Left colon (tissue), 2 donors: ENCODE data around the gene EXOSC3. TPM values are rescaled to one million over a fixed set of nuclear protein-coding genes. Genes with fewer than 3 reads are reported as not detected.
"Not testable (repeated sequence)": the region's sequence is repeated elsewhere in the genome, so short reads cannot be mapped to it uniquely, and the experiment has no call there.

Experiments used
- ATAC-seq: fragments of 200-7000 bp; cut with Tn5 transposase; one replicate; pipeline ENCODE4 v1.9.1; 2020; ENCODE audit warnings: mild to moderate bottlenecking, moderate library complexity
- DNase-seq, 2 donors: peaks; one replicate each; pipeline ENCODE4 v3.0.0-alpha.2; 2020
- intact Hi-C, 2 donors: fragments of 100-400 bp; cut with DNase I in 1 of 2; cut with micrococcal nuclease in 1 of 2; formaldehyde crosslinking; loops; one replicate each; pipeline versions ENCODE4 v1.11.2 to v1.14.0; 2022; cut with DNase I, micrococcal nuclease
- total RNA-seq, 2 donors: library from RNA; stranded (reverse); fragmentation: NEBNext Ultra II Directional; extraction: Animal tissue kit (Norgen Biotek cat#: 25700); gene quantifications; one replicate each; pipeline ENCODE4 v1.2.1, GENCODE V29; 2021
- donor health status: DM: no; HTN: no; CAD: no.
- donor health status: DM: yes; HTN: yes; CAD: no.

Gene EXOSC3
- total RNA-seq, 2 donors from 2014 or later: 30.5 to 31.4 TPM

DNA sequence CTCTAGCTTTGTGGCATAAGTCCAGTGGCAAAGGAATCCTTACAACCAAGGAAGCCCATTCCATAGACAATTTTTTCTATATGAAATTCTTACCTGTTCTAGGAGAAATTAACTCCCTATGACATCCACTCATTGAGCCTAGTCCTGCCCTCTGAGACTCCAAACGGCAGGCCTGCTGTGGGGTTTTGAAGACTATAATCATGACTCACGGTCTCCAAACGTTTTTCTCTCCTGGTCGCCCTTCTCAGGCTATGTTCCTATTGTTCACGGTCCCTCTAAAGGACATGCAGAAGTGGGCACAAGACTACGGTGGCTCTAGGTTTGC is 611 bp downstream of the EXOSC3 start:
- DNase-seq (no peak), ATAC-seq (peak; percentile 8)
- intact Hi-C loops: no loop called here

DNA sequence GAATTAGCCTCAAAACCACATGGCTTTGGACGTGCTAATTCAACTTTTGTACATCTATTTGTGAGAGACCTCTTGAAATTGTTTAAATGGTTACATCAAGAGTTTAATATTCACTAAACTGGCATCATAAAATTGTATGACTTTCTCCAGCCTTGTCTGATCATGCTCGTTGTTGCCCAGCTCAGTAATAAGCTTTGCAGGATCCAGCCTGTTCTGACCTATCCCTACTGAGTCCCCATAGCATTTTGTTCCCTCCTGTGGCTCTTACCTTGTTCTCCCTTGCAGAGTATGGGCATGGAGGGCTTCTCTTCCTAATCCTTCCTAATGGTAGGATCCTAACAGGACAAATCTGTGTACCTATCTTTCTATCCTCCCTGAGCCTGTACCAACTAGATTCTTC is 6.3 kb downstream of the EXOSC3 start:
- ATAC-seq: no peak
- DNase-seq: no peak
- intact Hi-C loops: no loop called here

DNA sequence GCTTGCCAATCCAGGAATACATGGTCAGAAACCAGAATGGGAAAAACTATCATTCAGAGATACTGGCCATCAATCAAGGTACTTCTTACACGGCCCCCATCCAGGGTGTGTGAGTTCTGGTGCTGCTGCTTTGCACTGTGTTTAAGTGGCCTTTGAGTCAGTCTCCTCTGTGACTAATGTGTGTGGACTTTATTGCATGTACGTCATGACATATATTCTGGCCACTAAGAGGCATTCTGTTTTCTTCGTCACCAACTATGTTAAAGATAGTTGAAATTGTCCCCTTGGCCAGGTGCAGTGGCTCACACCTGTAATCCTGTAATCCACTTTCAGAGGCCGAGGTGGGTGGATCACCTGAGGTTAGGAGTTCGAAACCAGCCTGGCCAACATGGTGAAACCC is 8.5 kb downstream of the EXOSC3 start:
- intact Hi-C loops: no loop called here
- no peak for ATAC-seq
- DNase-seq: no peak

DNA sequence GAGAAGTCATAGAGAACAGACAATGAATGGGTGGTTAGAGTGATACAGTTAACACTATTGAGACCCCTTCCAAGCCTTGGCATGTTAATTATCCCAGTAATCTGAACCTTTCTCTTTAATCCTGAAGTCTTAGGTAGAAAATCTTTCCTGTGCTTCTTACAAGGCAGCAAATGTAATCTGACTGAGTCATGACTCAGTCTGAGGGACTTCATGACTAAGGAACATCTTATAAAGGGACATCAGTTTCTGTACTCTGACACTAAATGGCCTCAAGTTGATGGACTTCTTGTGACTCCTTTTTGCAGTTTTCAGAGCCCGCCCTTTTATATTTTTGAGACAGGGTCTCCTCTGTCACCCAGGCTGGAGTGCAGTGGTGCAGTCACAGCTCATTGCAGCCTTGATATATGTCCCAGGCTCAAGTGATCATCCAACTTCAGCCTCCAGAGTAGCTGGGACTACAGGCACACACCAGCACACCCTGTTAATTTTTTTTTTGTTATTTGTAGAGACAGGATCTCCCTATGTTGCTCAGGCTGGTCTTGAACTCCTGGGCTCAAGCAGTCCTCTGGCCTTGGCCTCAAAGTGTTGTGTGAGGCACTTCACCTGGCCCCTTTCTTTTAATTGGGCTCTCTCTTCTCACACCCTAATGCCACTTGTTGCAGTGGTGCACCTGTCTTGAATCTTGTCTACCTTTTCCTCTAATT is 9.5 kb downstream of the EXOSC3 start:
- DNase-seq: no peak
- intact Hi-C loops: no loop called here
- no peak for ATAC-seq

DNA sequence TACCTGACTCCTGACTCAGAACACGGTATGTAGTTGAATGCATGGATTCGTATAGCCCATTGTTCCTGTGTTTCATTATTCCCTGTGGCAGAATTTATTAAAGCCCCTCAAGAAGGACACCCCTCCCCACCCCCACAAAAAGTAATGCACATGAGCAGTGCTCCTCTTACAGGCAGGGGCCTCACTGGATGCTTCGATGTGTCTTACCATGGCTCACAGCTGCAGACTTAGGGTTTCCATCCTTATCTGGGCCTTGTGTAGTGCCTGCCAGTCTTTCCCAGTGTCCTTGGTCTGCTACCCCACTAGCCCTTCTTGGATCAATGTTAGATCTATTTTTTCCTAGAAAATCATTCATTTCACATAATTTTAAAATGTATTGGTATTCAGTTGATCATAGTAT is 14.9 kb downstream of the EXOSC3 start:
- intact Hi-C loops: no loop called here
- DNase-seq: no peak
- ATAC-seq: no peak

DNA sequence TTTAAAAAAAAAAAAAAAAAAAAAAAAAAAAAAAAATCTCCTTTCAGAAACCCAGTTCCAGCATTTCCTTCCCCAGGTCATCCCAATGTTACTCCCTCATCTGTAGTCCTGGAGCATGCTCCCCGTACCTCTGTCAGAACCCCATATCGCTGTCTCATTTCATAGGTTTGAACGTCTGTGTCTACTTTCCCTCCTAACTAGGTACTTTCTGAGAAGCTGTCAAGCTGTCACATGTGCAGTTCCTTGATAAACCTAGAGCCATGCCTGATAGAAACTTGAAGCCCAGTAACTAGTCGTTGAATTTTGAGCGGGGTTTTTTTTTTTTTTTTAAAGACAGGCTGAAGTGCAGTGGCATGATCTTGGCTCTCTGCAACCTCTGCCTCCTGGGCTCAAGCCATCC is 15.6 kb downstream of the EXOSC3 start:
- intact Hi-C loops: no loop called here
- no peak for DNase-seq
- ATAC-seq: no peak

DNA sequence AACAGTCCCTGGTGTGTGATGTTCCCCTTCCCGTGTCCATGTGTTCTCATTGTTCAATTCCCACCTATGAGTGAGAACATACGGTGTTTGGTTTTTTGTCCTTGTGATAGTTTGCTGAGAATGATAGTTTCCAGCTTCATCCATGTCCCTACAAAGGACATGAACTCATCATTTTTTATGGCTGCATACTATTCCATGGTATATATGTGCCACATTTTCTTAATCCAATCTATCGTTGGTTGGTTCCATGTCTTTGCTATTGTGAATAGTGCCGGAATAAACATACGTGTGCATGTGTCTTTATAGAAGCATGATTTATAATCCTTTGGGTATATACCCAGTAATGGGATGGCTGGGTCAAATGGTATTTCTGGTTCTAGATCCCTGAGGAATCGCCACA is 19.6 kb downstream of the EXOSC3 start:
- intact Hi-C loops, ATAC-seq, DNase-seq: not testable (repeated sequence)

DNA sequence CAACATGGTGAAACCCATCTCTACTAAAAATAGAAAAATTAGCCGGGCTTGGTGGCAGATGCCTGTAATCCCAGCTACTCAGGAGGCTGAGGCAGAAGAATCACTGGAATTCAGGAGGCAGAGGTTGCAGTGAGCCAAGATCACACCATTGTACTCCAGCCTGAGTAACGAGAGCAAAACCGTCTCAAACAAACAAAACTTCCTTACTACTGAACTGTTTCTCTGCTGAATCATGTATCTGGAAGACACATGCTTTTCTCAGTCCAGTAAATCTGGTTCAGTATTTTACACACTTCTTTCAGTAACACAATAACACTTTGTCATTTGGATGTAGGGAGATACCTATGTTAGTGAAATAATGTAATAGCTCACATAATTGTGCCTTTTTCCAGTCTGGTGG is 23.4 kb downstream of the EXOSC3 start:
- DNase-seq (no peak), ATAC-seq (no peak)
- intact Hi-C loops: no loop called here

DNA sequence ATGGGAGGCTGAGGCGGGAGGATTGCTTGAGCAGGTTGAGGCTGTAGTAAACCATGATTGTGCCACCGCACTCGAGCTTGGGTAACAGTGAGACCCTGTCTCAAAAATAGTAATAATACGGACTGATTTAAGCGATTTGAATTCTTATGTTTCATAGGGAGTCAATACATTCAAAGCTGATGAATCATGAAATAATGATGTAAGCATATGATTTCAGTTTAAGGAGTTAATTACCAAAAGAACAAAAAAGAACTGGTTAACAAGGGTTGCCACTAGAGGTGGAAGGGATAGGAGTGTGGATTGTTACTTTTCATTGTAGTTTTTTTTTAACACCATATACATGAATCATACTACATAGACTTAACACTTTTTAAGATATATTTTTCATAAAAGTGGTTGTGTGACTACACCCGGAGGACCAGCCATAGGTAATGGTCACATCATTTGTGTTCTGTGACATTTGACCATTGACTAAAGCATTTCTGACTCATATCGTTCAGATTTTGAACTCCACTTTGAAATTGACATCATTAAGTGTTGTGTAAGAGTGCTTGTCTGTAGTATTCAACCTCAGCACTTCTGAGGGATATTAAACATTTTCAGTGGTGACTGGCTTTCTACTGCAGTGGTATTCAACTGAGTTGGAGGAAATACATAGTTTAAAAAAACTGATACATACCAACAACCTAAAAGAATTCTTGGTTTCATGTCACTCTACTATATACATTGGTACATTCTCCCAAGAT is 24.3 kb downstream of the EXOSC3 start:
- ATAC-seq (no peak), DNase-seq (no peak)
- intact Hi-C loops: no loop called here

DNA sequence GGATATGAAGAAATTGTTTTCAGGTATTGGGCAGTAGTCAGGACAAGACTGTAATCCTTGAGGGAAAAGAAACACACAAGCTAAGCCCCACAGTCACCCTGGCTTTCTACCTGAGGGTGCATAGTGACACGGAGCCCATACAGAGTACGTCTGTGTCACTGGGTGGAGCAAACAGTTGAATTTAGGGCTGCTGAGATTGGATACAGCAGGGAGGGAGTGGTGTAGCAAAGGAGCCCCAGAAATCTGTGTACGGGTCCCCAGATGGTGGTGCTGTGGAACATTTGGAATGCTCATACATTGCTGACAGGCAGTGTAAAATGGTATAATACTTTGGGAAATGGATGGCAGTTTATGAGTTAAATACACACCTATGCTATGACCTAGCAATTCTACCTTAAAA is 26.1 kb downstream of the EXOSC3 start:
- intact Hi-C loops: loop anchor here in 1 of 2 donors (10.0 kb wide), 1 partner anchor 204 kb away; no protein-coding TSS in a partner anchor
- DNase-seq: no peak
- no peak for ATAC-seq

DNA sequence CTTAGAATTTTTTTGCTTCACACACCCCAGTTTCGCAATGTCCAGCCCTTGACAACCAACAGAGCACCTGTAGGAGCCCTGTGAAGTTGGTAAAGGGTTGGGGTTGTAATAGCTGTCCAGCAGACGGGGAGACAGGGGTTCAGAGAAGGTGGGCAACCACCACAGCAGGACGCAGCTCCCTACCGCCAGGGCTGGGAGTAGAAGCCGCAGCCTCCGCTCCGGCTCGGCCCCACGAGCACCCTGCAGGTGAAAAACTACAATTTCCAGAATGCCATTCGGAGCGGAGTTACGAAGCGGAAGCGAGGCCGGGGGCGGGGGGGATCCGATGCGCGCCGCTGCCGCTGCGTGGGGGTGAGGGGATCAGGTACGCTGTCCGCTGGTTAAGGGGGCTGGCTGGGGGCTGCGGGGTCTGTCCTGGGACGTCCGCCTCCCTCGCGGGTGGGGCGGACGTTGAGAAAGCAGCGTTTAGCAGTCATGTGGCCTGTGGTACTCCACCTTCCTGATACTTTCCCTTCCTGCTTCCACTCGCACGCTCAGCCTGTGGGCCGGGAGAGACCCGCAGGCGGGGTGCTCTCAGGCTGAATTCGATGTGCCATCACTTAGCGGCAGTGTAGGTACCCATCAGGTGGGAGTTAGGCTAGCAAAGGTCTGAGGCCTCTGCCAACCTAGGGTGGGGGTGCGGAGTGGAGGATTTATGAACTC is 31.2 kb downstream of the EXOSC3 start, which contains the start of gene TRMT10B:
Gene TRMT10B, plus strand, starts transcription at position 317 of the 702 bp plus-strand sequence. CDS start 8,127 bp downstream, outside the sequence.
- intact Hi-C loops: loop anchor here in 1 of 2 donors (10.0 kb wide), 1 partner anchor 199 kb away; no protein-coding TSS in a partner anchor
- DNase-seq: peak; percentile 54 to 73
- peak; percentile 95 for ATAC-seq

DNA sequence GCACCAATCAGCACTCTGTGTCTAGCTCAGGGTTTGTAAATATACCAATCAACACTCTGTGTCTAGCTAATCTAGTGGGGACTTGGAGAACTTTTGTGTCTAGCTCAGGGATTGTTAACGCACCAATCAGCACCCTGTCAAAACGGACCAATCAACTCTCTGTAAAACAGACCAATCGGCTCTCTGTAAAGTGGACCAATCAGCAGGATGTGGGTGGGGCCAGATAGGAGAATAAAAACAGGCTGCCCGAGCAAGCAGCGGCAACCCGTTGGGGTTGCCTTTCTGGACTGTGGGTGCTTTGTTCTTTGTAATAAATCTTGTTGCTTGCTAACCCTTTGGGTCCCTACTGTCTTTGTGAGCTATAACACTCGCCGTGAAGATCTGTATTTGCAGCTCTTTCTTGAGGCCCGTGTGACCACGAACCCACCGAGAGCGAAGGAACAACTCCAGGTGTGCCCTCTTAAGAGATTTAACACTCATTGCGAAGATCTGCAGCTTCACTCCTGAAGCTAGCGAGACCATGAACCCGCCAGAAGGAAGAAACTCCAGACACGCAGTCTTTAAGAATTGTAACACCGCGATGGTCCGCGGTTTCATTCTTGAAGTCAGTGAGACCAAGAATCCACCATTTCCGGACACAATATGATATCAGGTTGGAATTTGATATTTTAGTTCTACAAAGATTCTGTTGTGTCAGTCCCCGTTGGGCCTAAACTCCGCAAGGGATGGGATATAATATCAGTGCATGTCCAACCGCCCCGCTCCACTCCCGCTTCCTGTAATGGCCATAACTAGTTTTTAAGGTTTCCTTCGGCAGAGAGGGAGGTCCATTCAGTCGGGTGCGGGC is 32.0 kb downstream of the EXOSC3 start:
- DNase-seq (peak in 1 of 2 donors; percentile 24), ATAC-seq (no peak)
- intact Hi-C loops: loop anchor here in 1 of 2 donors (10.0 kb wide), 1 partner anchor 198 kb away; no protein-coding TSS in a partner anchor

DNA sequence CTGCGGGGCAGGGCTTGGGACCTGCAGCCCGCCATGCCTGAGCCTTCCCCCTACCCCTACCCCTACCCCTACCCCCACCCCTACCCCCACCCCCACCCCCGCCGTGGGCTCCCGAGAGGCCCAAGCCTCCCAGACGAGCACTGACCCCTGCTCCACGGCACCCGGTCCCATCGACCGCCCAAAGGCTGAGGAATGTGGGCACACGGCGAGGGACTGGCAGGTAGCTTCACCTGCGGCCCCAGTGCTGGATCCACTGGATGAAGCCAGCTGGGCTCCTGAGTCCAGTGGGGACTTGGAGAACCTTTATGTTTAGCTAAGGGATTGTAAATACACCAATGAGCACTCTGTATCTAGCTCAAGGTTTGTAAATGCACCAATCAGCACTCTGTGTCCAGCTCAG is 32.8 kb downstream of the EXOSC3 start:
- DNase-seq, ATAC-seq: not testable (repeated sequence)
- intact Hi-C loops: loop anchor here in 1 of 2 donors (10.0 kb wide), 1 partner anchor 197 kb away; no protein-coding TSS in a partner anchor

DNA sequence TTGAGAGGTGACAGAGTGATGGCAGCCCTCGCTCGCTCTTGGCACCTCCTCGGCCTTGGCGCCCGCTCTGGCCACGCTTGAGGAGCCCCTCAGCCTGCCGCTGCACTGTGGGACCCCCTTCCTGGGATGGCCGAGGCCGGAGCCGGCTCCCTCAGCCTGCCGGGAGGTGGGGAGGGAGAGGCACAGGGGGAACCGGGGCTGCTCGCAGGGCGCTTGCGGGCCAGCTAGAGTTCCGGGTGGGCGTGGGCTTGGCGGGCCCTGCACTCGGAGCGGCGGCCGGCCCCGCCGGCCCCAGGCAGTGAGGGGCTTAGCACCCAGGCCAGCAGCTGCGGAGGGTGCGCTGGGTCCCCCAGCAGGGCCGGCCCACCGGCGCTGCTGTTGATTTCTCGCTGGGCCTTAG is 33.2 kb downstream of the EXOSC3 start:
- not testable (repeated sequence) for ATAC-seq, DNase-seq
- intact Hi-C loops: loop anchor here in 1 of 2 donors (10.0 kb wide), 1 partner anchor 197 kb away; no protein-coding TSS in a partner anchor

DNA sequence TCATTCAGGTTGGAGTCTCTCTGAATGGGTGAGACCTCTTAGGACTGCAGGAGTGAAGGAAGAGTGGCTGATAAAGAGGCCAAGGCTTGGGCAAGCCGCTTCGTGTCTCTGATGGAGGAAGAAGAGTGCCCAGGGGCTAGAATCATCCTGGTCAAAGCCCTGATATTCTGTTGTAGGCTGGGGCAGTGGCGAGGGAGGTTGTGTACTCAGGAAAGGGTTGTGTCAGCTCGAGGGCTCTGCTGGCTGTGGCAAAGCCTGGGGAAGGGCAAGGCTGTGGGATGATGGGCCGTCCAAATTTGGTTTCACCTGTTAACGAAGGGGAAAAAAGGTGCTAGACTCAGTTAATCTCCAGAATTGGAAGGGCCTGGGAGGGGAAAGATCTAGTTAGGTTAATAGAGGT is 33.7 kb downstream of the EXOSC3 start:
- ATAC-seq: no peak
- intact Hi-C loops: loop anchor here in 1 of 2 donors (10.0 kb wide), 1 partner anchor 196 kb away; no protein-coding TSS in a partner anchor
- DNase-seq: no peak

DNA sequence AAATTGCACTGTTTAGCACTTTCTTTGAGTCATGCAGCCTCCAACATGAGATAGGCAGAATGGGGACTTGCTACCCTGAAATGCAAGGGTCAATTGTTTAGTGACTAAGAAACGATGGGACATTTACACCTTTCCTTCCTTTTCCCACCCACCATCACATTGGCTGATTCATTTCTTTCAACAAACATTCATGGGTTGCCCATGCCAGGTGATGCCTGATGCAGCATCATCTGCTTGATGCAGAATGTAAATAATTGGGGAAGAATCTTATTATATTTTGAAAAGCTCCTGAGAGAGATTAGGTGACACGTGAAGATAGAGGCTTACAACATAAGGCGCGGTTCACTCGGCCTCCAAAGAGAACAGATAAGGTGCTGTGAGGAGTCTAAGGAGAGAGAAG is 35.7 kb downstream of the EXOSC3 start:
- intact Hi-C loops: no loop called here
- DNase-seq (no peak), ATAC-seq (no peak)

DNA sequence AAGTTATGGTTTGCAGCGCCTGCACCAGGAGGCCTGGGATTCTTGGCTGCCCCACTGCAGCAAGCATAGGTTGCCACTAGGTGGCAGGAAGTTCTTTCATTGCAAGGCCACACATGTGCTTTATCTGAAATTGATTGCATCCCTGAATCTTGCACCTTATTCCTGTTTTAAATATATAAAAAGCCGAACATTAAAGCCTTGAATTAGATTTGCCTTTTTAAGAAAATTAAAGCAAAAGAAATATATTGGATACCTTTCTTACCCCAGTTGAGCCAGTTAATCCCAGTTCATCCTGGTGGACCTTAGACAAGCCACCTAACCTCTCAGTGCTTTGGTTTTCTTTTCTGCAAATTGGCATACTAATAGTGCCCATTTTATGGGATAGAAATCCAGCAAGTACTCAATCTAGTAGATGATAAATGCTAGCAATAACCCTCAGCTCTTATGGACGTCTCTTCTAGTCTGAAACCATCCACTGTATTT is 37.6 kb downstream of the EXOSC3 start:
- DNase-seq (peak in 1 of 2 donors; percentile 57), ATAC-seq (peak; percentile 89)
- intact Hi-C loops: no loop called here
